Ishikawa (cell line): ENCODE results near the gene KIAA0825.

Source experiments
- CREB1 ChIP-seq: IDR thresholded peaks from 2 replicates; pipeline ENCODE4 v1.6.1; 2012; ENCODE audit warnings: low read depth
- EGR1 ChIP-seq: IDR thresholded peaks from 2 replicates; pipeline ENCODE4 v1.6.1; 2012
- EP300 ChIP-seq: IDR thresholded peaks from 2 replicates; pipeline ENCODE4 v1.6.1; 2012; ENCODE audit warnings: borderline replicate concordance
- FOXM1 ChIP-seq: IDR thresholded peaks from 2 replicates; pipeline ENCODE4 v1.6.1; 2012; ENCODE audit warnings: low read depth, borderline replicate concordance
- NFIC ChIP-seq: IDR thresholded peaks from 2 replicates; pipeline ENCODE4 v1.6.1; 2012
- RAD21 ChIP-seq: IDR thresholded peaks from 2 replicates; pipeline ENCODE4 v1.6.1; 2012; ENCODE audit warnings: low read depth
- TAF1 ChIP-seq: IDR thresholded peaks from 2 replicates; pipeline ENCODE4 v1.6.1; 2012; ENCODE audit warnings: low read depth, mild to moderate bottlenecking
- TCF12 ChIP-seq: IDR thresholded peaks from 2 replicates; pipeline ENCODE4 v1.6.1; 2012; ENCODE audit warnings: low read depth
- TEAD4 ChIP-seq: IDR thresholded peaks from 2 replicates; pipeline ENCODE4 v1.6.1; 2012
- USF1 ChIP-seq: IDR thresholded peaks from 2 replicates; pipeline ENCODE4 v1.6.1; 2012
- YY1 ChIP-seq: IDR thresholded peaks from 2 replicates; pipeline ENCODE4 v1.6.1; 2012; ENCODE audit warnings: low read depth
- ZBTB7A ChIP-seq: IDR thresholded peaks from 2 replicates; pipeline ENCODE4 v1.6.1; 2012; ENCODE audit warnings: low read depth
- TF ChIP-seq, protein P1 (sequence below): IDR thresholded peaks from 2 replicates; pipeline ENCODE4 v1.6.1; 2012; ENCODE audit warnings: low read depth, mild to moderate bottlenecking
- TF ChIP-seq, protein P2 (sequence below): IDR thresholded peaks from 2 replicates; pipeline ENCODE4 v1.6.1; 2012

Gene KIAA0825

DNA sequence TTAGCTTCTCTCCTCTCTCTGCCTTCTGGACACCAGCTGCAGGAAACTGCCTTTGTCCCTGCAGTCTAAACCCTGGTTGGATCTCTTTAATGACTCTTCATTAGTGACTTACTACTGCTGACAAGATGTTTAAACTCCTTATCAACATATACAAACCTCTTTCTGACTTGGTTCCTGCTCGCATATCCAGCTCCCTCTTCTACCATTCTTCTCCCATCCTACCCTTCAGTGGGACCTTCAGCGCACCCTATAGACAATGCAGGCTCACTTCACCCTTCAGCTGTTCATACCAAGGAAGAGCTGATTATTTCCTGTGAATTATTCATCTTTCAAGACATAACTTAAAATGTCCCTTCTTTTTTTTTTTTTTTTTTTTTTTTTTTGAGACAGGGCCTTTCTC lies 436.5 kb downstream of the KIAA0825 start:
- peak; percentile 29; the same call in 1 of the 2 replicates for TF ChIP-seq RAD21
- no peak for TF ChIP-seq ZBTB7A

DNA sequence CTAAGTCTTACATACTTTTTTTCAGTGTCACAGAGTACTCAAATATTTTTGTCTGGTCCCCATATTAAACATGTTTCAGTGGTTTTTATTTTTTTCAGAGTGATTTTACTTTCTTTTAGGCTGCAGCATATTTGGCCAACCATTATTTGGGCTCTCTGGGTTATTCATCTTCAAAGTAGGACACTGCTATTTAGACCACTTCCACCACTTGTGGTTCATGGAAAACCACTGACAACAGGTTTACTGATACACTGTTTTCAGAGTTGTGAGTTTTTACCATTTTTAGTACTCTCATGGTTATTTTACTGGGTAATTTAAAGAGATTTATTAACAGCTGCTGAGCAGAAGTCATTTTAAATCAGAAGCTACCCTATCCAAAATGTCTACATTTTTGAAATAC lies 437.6 kb downstream of the KIAA0825 start:
- TF ChIP-seq RAD21, result no peak
- TF ChIP-seq EP300, result no peak
- TF ChIP-seq ZBTB7A, result no peak
- TF ChIP-seq, protein P1, sequence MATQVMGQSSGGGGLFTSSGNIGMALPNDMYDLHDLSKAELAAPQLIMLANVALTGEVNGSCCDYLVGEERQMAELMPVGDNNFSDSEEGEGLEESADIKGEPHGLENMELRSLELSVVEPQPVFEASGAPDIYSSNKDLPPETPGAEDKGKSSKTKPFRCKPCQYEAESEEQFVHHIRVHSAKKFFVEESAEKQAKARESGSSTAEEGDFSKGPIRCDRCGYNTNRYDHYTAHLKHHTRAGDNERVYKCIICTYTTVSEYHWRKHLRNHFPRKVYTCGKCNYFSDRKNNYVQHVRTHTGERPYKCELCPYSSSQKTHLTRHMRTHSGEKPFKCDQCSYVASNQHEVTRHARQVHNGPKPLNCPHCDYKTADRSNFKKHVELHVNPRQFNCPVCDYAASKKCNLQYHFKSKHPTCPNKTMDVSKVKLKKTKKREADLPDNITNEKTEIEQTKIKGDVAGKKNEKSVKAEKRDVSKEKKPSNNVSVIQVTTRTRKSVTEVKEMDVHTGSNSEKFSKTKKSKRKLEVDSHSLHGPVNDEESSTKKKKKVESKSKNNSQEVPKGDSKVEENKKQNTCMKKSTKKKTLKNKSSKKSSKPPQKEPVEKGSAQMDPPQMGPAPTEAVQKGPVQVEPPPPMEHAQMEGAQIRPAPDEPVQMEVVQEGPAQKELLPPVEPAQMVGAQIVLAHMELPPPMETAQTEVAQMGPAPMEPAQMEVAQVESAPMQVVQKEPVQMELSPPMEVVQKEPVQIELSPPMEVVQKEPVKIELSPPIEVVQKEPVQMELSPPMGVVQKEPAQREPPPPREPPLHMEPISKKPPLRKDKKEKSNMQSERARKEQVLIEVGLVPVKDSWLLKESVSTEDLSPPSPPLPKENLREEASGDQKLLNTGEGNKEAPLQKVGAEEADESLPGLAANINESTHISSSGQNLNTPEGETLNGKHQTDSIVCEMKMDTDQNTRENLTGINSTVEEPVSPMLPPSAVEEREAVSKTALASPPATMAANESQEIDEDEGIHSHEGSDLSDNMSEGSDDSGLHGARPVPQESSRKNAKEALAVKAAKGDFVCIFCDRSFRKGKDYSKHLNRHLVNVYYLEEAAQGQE, result no peak
- TF ChIP-seq USF1, result no peak
- TF ChIP-seq CREB1, result no peak
- TF ChIP-seq TAF1, result no peak
- no peak for TF ChIP-seq TEAD4
- no peak for TF ChIP-seq FOXM1
- TF ChIP-seq, protein P2, sequence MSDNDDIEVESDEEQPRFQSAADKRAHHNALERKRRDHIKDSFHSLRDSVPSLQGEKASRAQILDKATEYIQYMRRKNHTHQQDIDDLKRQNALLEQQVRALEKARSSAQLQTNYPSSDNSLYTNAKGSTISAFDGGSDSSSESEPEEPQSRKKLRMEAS, result no peak

DNA sequence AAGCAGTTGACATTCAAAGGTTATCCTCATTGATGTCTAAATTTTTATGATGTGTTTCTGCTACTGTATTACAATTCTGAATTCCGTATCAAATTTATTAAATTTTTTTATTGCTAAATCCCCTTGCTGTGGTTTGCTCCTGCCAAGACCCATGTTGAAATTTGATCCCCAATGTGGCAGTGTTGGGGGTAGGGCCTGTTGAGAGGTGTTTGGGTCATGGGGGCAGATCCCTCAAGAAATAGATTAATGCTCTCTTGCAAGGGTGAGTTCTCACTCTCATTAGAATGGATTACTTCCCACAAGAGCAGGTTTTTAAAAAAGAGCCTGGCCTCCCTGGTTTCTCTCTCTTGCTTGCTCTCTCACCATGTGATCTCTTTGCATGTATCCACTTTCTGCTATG lies 442.5 kb downstream of the KIAA0825 start:
- TF ChIP-seq EP300 (no peak), YY1 (no peak), TCF12 (no peak), EGR1 (no peak), FOXM1 (no peak), CREB1 (no peak), RAD21 (no peak), TEAD4 (no peak), TAF1 (no peak), USF1 (no peak)
- TF ChIP-seq, protein P1, result no peak

- TF ChIP-seq NFIC (no peak), TCF12 (no peak), EP300 (no peak)
Measured at GRCh38 chr5:94174748-94175411, 443.5 kb downstream of the KIAA0825 start.

- TF ChIP-seq, protein P1, result no peak
- TF ChIP-seq TEAD4, result no peak
- TF ChIP-seq ZBTB7A, result no peak
- TF ChIP-seq EP300, result no peak
- TF ChIP-seq USF1, result no peak
- no peak for TF ChIP-seq TAF1
- no peak for TF ChIP-seq FOXM1
- no peak for TF ChIP-seq EGR1
Measured at GRCh38 chr5:94173100-94173499, 445.3 kb downstream of the KIAA0825 start.
